Measurements from ENCODE around the gene IFNLR1.

Gene IFNLR1

DNA sequence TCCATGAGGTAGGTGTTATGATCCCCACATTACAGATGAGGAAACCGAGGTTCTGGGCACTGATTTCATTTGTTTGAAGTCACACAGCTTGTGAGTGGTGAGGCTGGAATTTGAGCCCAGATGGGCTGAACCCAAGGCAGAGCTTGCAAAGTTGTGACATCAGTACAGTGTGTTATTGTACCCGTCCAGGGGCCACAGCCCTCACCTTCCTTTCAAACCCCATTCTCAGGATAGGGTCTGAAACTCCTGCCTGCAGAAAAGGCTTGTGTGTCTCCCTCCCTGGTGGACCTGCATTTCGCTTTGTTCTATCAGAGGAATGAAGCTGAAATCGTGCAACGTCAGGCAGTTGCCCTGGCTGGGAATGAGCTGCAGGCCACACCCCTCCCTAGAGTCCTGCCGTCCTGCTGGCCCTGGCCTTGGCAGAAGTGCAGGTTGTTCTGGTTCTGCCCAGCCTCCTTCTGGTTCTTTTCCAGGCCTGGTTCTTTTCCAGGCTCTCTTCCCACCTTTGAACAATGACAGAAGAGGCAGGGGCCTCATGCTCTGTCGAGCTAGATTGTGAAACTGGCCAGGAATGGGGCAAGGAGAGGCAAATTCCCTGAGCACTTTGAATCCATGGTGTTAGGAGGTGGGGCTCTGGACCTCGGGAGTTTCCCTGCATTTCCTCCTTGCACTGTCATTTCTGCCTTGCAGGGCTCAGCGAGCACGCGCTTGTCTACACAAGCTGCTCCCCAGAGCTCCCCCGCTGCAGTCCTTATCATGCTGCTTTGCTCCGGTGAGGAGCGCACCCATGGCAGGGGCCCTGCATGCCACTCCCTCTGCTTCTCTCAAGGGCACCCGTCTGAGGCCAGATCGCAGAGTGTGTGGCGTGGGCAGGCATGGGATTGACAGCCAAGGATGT lies 67.0 kb downstream of the IFNLR1 start:
- DNase-seq, result no peak

DNA sequence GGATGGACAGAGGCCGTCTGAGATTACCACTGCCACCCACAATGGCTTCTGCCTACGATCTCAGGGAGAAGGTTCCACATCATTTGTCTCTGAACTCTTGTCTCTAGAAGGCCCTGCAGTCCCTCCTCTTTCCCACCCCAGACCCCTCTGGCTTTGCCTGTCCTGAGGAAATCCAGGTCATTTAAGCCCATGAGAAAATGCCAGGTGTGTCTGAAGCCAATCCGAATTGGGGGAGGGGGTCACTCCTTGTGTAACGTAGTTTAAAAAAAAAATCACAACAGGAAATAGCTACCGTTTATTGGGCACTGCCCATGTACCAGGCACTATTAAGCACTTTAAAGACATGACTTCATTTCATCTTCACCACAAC lies 67.6 kb downstream of the IFNLR1 start:
- no peak for DNase-seq

DNA sequence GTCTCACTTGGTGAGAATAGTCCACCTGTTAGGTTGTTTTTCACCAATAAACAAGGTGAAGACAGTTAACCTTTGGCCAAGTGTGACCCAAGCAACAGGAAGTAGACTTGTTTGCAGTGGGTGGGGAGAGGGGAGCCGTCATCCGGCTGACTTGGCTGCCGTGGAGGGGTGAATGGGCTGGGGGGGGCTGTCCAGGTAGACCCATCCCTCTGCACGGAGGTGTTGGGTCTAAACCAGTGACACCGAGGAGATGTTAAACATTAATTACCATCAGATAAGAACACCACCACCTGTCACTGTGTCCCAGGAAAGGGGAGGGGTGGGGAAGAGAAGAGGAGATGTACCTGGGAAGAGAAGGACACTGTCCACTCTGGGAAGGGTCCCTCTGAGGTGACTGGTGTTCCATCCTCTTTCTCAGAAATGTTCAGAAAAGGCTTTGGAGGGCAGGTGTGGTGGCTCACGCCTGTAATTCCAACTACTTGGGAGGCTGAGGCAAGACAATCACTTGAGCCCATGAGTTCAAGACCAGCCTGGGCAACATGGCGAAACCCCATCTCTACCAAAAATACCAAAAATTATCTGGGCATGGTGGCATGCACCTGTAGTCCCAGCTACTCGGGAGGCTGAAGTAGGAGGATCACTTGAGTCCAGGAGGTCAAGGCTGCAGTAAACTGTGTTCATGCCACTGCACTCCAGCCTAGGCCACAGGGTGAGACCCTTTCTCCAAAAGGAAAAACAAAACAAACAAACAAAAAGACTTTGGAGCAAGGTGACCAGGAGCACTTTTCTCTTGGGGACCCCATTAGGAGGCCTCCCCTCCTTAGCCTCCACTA lies 68.5 kb downstream of the IFNLR1 start:
- no peak for DNase-seq

DNA sequence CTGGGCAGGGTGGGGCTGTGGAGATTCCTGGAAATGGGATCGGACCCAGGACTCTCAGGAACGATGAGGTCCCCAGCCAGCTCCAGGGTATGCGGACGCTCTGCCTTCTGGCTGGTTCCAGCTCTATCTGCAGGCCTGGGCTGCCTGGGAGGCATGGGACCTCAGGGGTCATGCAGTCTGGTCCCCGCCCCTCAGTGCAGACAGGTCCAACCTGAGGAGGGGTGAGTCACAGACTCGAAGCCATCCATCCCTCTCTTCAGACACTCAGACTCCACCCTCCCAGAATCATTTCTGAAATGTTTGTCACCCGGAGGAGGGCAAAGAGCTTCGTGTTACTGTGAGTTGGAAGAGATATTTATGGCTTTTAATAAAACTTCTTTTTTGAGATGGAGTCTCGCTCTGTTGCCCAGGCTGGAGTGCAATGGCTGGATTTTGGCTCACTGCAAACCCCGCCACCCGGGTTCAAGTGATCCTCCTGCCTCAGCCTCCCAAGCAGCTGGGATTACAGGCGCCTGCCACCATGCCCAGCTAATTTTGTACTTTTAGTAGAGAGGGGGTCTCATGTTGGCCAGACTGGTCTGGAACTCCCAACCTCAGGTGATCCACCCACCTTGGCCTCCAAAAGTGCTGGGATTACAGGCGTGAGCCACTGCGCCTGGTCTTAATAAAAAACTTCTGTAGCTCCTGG lies 69.2 kb downstream of the IFNLR1 start:
- DNase-seq, result no peak

DNA sequence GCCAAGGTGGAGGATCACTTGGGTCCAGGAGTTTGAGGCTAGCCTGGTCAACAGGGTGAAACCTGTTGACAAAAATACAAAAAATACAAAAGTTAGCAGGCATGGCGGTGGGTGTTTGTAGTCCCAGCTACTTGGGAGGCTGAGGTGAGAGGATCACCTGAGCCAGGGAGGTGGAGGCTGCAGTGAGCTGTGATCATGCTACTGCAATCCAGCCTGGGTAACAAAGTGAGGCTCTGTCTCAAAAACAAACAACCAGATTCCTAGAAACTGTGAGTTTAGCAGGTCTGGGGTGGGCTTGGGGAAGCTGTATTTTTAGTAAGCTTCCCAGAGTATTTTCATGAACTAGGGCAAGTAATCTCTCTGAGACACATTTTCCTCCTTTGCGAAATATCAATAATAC lies 70.0 kb downstream of the IFNLR1 start:
- DNase-seq, result no peak

DNA sequence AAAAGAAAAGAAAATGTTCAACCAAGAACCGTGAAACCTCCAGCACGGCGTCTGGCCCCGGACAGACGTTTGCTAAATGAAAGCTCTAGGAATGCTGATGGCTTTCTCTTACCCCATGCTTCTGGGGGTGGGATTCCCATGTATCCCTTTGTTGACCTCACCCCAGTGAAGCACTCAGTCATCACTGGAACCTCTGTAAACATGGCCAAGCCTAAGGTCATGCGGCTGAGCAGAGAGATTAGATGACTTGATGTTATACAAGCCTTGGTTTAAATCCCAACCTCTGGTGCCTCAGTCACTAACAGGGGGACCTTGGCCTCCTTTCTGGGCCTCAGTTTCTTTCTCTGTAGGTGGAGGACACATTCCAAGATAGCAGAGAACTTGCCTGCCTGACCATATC lies 72.3 kb downstream of the IFNLR1 start:
- DNase-seq, result no peak

DNA sequence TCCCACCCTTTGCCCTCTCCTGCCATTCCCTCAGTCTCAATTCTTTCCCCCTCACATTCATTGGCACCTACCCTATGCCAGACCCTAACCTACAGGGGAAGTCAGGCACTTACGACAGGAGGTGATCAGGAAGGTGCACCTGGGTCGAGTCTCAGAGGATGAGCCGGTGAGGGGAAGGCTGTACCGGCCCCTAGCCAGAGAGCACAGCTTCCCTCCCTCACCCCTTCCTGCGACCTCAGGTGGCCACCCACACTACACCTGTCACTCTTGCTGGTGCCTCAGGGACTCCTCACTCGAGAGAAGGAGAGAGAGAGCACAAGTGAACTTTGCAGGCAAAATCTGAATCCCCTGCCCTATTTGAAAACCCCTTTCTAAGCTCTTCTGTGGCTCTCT lies 73.5 kb downstream of the IFNLR1 start:
- no peak for DNase-seq

DNA sequence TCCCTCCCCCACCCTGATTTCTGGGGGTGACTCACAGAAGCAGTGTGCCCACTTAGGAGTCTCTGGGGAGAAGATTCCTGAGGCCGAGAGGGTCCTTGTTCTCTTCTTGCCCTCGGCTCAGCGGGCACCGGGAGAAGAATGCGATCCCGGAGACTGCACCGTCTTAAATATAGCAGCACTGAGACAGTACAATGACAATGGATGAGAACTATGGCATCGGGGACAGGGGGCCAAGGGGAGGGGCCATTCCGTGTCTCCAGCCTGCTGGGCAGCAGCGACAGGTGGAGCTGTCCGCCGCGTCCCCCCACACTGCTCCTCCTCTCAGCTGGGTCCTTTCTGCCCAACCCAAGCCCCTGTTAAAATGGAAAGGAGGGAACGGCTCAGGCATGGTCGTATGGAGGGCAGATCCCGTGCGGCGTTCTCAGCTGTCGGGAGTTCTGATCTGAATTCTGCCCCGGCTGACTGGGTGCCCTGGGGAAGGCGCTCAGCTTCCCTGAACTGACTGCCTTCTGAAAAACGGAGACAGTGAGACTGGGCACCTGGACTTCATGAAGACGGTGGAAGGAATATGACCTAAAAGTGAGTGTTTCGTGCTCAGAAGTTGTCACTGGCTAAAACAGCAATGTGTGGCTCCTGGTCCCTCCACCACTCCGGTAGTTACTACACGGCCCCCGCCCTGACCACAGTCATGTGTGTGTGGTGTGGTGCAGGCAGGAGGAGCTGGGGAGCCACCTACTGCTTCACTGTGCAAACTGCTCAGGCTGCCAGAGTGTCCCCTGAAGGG lies 74.9 kb downstream of the IFNLR1 start, which contains the start of gene MYOM3:
TSS of gene MYOM3 (minus strand) at position 140 of the 784 bp plus-strand sequence. CDS start 3,499 bp downstream, outside the sequence.
- DNase-seq, result peak; percentile 85

DNA sequence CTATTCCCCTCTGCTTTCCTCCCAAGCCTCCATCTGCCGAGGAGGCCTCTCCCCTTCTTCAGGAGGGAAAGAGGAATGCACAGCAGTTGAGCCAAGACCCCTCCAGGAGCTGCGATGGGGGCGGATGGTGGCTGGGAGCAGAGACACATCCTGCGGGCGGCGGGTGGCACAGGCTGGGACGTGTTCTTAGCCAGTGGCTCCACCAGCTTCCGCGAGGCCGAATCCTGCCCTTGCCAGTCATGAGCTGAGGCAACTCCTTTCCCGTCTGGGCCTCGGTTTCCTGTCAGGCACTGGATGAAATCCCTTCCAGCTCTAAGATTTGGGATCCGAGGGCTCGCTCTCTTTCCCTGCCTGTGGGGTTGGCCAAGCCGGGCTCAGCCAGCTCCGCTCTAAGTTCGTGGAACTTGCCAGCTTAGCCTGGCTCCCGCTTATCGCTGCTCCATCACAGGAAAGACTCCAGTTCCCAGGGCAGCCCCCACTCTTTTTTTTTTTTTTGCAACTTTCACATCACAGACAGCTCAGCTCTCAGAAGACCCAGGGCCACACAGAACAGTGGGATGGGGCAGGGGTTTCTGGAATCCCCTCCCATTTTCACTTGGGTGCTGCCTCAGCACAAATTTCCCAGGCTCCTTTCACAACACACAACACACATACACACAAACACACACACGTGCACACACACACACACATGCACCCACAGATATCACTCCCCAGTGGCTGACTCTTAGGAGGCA lies 75.7 kb downstream of the IFNLR1 start:
- no peak for DNase-seq

DNA sequence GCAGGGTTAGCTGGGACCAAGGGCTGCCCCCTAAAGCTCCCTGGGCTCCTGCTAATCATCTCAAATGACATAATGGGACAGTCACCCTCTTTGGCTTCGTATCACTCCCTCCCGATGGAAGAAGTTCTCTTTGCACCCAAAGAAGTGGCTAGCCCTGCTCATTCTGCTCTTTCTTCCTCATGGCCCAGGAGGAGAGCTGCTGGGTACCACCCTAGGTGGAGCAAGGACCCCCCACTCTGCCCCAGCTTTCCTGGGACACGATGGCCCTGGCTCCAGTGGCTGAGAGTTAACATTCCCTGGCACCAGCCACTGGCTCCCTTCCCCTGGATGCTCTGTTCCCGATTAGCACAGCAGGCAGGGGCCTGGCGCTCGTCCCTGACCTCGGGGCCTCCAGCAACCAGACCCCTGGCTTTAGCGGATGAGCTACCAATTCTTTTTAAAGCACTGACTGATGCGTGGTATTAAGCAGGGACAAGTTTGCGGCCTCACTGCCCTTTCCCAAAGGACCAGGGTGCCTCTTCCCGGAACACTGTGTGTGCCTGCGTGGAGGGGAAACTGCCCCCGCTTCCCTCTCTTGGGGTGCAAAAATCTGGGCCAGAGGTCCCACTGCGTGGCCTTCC lies 76.3 kb downstream of the IFNLR1 start:
- peak; percentile 53 for DNase-seq

DNA sequence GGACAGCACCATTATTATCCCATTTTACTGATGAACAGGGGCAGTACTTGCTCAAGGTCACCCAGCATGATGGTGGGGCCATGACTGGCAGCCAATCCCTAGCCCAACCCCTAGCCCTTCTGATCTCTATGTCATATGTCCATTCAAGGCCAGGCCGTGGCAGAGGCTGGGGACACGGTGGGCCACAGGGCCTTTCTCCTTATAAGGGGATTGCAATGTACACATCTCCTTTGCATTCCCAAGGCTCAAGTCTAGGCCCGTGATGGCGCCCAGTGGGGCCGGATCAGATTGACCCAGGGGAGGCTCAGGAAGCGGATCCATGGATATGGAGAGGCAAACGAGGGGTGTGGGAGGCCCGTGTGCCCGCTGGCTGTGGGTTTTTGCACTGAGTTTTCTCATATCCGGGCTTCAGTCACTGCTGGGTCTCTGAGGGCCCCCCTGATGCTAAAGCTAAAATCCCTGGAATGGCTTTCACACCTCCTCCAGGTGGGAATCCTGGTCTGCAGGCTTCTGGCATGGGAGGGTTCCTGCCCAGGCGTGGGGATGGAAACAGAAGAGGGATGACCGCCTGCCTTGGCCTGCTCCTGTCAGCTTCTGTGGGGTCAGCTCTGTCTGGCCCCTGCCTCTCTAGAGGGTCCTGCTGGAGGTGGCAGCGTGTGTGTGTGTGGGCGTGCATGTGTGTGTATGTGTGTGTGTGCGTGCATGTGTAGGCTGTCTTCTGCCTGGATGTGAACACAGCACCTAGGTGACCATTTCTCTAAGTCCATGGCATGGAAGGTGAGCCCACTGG lies 77.2 kb downstream of the IFNLR1 start:
- no peak for DNase-seq

DNA sequence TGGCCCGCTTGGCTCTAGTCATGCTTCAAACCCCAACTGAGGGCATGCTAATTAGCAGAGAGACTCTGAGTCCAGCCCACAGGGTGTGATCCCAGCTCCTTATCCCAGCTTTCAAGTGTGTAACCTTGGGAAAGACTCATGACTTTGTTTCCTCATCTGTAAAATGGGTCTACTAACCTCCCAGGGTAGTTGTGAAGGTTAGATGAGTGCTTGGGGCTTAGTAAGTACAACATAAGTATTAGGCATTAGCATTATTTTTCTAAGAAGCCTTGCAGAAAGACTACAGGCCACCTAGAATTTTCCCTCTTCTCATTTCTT lies 78.0 kb downstream of the IFNLR1 start:
- DNase-seq, result no peak

DNA sequence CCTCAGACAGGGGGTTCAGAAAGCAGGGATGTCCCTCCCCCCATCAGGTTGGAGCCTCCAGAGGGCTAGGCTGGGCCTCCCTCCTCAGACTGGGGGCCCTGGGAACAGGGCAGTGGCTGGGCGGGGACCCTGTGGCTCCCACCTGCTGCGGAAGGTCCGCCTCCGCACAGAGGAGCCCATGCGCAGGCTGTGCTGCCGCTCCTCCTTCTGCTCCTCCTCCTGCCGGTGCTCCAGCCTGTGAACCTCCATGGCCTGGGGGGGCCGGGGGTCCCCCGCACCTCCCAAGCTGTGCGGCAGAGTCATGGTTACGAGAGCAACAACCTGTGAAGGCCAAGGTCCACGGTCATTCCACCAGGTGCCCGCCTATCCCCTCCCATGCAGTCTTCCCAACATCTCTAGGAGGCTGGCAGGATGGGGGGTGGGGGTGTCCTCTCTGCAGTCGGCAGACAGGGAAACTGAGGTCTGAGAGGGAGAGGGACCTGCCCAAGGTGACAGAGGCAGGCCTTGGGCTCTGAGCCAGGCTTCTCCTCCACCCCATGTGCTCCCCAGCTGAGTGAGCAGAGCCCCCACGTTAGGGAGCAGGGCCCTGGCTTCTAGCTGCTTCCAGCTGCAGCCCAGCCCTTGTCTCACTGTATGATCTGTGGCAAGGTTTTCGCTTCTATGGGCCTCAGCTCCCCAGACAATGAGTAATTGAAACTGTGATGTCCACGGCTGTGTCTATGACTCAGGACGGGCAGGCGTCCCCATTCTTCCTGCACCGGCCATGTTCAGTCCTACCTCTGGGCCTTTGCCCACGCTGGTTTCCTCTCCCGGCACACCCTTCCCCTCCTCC lies 78.5 kb downstream of the IFNLR1 start:
- DNase-seq, result no peak

DNA sequence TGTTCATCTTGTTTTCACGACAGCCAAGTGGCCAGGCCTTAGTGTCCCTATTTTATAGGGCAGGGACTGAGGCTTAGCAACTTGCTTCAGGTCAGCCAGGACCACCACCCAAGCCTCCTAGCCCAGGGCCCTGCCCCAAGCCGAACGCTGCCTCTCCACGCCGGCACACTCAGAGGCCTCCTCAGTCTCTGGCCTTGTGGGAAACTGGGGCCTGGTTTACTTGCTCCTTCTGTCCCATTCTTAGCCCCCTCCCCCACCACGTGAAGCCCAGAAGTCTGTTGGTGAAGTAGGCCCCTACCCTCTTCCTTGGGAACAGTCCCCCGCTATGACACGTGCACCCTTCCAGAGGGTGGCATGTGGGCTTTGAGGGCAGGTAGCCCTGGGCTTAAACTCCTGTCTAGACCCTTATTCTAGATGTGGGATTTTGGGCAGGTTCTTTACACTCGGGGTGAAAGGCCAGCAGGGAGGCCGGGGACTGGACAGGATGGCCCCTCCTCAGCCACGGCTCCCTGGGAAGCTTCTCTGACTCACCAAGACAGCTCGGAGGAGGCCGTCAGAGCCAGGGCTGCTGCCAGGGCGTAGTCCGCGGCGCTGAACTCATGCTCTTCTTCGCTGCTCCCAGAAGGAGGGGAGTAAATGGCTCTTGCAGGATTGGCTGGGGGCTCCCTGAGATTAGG lies 79.5 kb downstream of the IFNLR1 start:
- DNase-seq, result no peak

DNA sequence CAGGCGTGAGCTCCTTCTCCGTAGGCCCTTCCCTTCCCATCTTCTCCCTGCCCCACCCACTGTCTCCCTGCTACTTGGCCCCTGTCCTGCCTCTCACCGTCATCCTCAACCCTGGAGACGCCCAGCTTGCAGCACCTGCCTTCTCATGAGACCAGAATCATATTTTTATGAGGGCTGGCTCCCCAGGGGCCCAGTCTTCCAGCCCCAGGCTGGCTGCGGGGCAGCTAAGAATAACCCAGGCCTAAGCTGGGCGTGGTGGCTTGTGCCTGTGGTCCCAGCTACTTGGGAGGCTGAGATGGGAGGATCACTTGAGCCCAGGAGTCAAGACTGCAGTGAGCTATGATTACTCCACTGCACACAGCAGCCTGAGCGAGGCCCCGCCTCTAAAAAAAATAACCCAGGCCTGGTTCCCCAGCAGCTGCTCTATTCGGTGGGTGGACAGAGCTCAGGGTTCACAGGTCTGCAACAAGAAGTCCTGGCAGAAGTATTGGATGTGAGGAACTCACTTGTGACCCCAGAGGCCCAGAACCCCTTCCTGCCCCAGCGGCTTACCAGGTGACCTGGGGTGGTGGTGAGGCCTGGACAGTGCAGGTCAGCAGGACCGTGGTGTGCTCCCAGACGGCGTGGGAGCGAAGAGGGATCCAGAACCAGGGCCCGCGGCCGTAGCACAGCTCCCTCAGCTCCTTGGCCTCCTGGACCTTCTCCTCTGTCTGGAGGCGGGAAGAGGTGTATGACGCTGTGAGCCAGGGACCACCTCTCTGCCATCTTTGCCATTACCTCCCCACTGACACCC lies 81.5 kb downstream of the IFNLR1 start:
- peak; percentile 47 for DNase-seq

DNA sequence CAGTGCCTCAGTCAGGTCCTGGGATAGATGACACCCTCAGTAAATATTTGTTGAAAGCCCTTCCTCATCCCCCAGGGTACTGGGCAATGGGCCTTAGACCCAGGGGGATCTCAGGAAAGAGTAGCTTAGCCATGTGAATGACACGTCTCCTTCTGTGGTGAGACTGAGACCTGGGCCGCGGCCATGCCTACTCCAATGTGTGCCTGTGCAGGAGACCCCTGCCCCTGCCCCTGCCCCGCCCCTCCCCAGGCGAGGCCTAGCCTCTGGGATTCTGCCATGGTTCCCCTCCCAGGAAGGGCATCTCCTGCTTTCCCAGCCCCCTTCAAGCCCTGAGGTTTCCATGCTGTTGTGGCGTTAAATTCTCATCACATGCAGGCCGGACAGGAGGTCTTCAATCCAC lies 82.2 kb downstream of the IFNLR1 start:
- DNase-seq, result no peak
